ENCODE data around the gene TSPAN32.

Gene TSPAN32

DNA sequence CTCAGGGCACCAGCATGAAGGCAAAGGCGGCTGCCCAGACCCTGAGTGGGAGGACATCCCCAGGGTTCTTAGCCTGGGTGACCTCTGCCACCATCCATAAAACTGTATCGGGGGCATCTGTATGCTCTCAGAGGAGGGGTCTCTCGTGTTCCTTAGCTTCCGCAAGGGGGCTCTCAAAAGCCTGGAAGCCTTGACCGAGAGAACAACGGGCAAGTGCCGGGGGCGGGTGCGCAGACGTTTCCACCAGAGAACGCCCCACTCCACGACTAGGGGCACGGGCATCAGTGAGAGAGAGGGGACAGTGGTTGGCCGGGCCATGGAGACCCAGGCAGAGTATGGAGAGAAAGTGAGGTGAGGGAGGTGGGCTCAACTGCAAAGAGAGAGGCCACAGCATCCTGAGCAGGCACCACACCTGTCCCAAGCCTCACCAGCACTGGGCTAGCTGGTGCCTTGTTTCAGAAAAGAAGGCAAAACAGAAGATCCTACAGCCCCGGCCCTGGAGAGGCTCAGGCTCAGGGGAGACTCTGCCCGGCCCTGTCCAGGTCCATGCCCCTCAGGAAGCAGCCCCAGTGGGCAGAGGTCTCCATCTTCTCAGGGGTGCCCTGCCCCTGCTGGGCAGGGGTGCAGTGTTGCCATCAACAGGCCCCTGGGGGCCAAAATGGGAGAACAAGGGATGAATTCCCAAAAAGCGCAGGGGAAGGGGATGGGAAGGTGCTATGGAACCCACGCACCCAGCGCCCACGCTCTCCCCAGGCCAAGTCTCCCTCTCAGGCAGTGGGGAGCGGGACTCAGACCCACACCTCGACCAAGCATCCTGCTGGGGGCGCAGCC lies 5.9 kb downstream of the TSPAN32 start:
- H3K4me2 ChIP-seq (ENCODE audit: insufficient read depth, low read length): no peak overlapping the region
- TF ChIP-seq, protein P1, sequence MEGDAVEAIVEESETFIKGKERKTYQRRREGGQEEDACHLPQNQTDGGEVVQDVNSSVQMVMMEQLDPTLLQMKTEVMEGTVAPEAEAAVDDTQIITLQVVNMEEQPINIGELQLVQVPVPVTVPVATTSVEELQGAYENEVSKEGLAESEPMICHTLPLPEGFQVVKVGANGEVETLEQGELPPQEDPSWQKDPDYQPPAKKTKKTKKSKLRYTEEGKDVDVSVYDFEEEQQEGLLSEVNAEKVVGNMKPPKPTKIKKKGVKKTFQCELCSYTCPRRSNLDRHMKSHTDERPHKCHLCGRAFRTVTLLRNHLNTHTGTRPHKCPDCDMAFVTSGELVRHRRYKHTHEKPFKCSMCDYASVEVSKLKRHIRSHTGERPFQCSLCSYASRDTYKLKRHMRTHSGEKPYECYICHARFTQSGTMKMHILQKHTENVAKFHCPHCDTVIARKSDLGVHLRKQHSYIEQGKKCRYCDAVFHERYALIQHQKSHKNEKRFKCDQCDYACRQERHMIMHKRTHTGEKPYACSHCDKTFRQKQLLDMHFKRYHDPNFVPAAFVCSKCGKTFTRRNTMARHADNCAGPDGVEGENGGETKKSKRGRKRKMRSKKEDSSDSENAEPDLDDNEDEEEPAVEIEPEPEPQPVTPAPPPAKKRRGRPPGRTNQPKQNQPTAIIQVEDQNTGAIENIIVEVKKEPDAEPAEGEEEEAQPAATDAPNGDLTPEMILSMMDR (IDR thresholded peaks at IDR 0.05; ENCODE audit: borderline replicate concordance, extremely low read depth, low read length, poor library complexity, severe bottlenecking): no peak
- no peak for TF ChIP-seq EZH2 (IDR thresholded peaks at IDR 0.05; ENCODE audit: borderline replicate concordance, low read depth, low read length, severe bottlenecking)

DNA sequence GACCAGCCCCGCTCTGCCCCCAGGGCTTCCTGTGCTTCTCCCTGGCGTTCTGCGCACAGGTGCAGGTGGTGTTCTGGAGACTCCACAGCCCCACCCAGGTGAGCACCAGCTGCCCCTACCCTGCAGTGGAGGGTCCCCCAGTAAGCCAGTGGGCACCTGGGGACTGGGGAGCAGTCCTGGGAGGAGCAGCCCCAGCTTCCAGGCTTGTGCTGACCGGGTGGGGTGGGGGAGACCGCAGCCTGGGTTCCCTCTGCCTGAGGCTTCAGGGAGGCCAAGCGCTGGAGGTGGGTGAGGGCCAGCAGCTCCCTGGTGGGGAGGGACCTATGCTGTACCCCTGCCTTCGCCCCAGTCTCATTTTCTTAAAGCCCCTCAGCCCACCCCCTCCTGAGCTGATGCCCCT lies 6.9 kb downstream of the TSPAN32 start:
- TF ChIP-seq, protein P1 (IDR thresholded peaks at IDR 0.05; ENCODE audit: borderline replicate concordance, extremely low read depth, low read length, poor library complexity, severe bottlenecking): no peak
- TF ChIP-seq EZH2 (IDR thresholded peaks at IDR 0.05; ENCODE audit: borderline replicate concordance, low read depth, low read length, severe bottlenecking): no peak
- ATAC-seq (ENCODE audit: insufficient read depth, low read depth) (no peak), DNase-seq (no peak)
- Histone ChIP-seq H3K4me2 (ENCODE audit: insufficient read depth, low read length) (no peak overlapping the region), H3K4me1 (ENCODE audit: insufficient read depth, low read length) (no peaks in the 10 kb centered on the region), H3K27ac (ENCODE audit: low read length) (no peak overlapping the region), H3K4me3 (ENCODE audit: low read depth in 1 of 2, low read length in 2 of 2) (no peak overlapping the region), H3K9ac (ENCODE audit: low read depth, low read length) (no peak overlapping the region), H3K9me3 (ENCODE audit: insufficient read depth, low read length, severe bottlenecking) (no peaks in the 10 kb centered on the region), H3K27me3 (ENCODE audit: insufficient read depth, low read length, poor library complexity) (no peaks in the 10 kb centered on the region), H4K20me1 (ENCODE audit: insufficient read depth, low read length) (no peaks in the 10 kb centered on the region), H2AFZ (ENCODE audit: low read depth, low read length) (no peak overlapping the region), H3K36me3 (ENCODE audit: insufficient read depth, low read length) (no peaks in the 10 kb centered on the region), H3K79me2 (ENCODE audit: insufficient read depth, low read length) (no peaks in the 10 kb centered on the region)

More for the DNA sequence above, 5.9 kb downstream of the TSPAN32 start:
- Histone ChIP-seq H3K79me2 (ENCODE audit: insufficient read depth, low read length) (no peaks in the 10 kb centered on the region), H3K4me1 (ENCODE audit: insufficient read depth, low read length) (no peaks in the 10 kb centered on the region), H2AFZ (ENCODE audit: low read depth, low read length) (no peak overlapping the region), H3K9ac (ENCODE audit: low read depth, low read length) (no peak overlapping the region), H3K27me3 (ENCODE audit: insufficient read depth, low read length, poor library complexity) (no peaks in the 10 kb centered on the region), H3K36me3 (ENCODE audit: insufficient read depth, low read length) (no peaks in the 10 kb centered on the region), H3K27ac (ENCODE audit: low read length) (no peak overlapping the region), H3K9me3 (ENCODE audit: insufficient read depth, low read length, severe bottlenecking) (no peaks in the 10 kb centered on the region), H3K4me3 (ENCODE audit: low read depth in 1 of 2, low read length in 2 of 2) (no peak overlapping the region), H4K20me1 (ENCODE audit: insufficient read depth, low read length) (no peaks in the 10 kb centered on the region)
- DNase-seq: no peak
- ATAC-seq (ENCODE audit: insufficient read depth, low read depth): no peak

DNA sequence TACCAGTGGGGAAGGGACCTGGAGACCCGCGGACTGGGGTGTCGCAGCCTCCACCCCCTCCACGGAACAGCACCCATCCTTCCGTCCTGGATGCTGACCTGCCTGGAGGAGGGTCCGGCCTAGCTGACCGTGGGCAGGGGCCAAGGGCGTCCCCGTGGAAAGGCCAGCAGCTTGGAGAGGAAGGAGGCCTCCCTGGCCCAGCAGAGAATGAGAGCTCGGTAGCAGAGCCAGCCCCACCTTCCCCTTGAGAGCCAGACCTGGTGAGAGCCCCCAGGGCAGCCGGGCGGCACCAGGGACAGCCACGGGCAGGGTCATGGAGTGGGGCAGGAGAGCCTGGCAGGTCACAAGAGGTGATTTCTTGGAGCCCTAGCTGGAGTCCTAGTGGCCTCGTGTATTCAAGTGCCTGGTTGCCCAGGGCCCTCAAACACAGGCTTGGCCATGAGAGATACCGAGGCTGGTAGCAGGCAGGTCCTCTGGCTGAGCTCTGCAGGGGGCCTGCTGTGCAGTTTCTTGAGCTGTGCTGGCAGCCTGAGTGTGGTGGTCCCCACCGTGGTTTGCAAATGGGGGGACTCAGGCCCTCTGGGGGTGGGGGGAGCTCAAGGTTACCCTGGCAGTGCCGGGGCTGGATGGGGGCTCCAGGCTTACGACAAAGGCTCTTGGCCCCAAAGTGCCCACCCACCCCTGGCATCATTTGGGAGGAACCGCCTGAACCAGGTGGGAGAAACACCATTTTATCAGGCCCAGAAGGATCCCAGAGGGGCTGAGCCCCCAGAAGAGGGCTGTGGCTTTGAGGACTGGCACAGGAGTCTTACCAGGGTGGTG lies 7.6 kb downstream of the TSPAN32 start:
- TF ChIP-seq, protein P1 (IDR thresholded peaks at IDR 0.05; ENCODE audit: borderline replicate concordance, extremely low read depth, low read length, poor library complexity, severe bottlenecking): no peak
- no peak for TF ChIP-seq EZH2 (IDR thresholded peaks at IDR 0.05; ENCODE audit: borderline replicate concordance, low read depth, low read length, severe bottlenecking)
- H3K9me3 ChIP-seq (ENCODE audit: insufficient read depth, low read length, severe bottlenecking): no peaks in the 10 kb centered on the region
- H3K27me3 ChIP-seq (ENCODE audit: insufficient read depth, low read length, poor library complexity): no peaks in the 10 kb centered on the region
- H3K4me3 ChIP-seq (ENCODE audit: low read depth in 1 of 2, low read length in 2 of 2): no peak overlapping the region
- no peak overlapping the region for H3K27ac ChIP-seq (ENCODE audit: low read length)
- ATAC-seq (ENCODE audit: insufficient read depth, low read depth) (no peak), DNase-seq (no peak)
- no peak overlapping the region for H3K9ac ChIP-seq (ENCODE audit: low read depth, low read length)
- no peaks in the 10 kb centered on the region for H4K20me1 ChIP-seq (ENCODE audit: insufficient read depth, low read length)
- H3K36me3 ChIP-seq (ENCODE audit: insufficient read depth, low read length): no peaks in the 10 kb centered on the region
- no peaks in the 10 kb centered on the region for H3K79me2 ChIP-seq (ENCODE audit: insufficient read depth, low read length)
- H3K4me2 ChIP-seq (ENCODE audit: insufficient read depth, low read length): no peak overlapping the region
- no peak overlapping the region for H2AFZ ChIP-seq (ENCODE audit: low read depth, low read length)
- H3K4me1 ChIP-seq (ENCODE audit: insufficient read depth, low read length): no peaks in the 10 kb centered on the region
